Progenitor cell of endocrine pancreas (in vitro differentiated cells): ENCODE data around the gene RHOBTB1. TPM values are rescaled to one million over a fixed set of nuclear protein-coding genes. Genes with fewer than 3 reads are reported as not detected.

Source experiments
- DNase-seq: peaks from one replicate; pipeline ENCODE4 v3.0.0; 2021; ENCODE audit warnings: low spot score; ENCODE audit not compliant: unreplicated experiment
- H3K27ac Mint-ChIP-seq: 2 replicates; pipeline ENCODE4 v1.8.0; 2021; ENCODE audit warnings: mild to moderate bottlenecking, moderate library complexity, mixed read lengths
- H3K27me3 Mint-ChIP-seq: 2 replicates; pipeline ENCODE4 v1.8.0; 2021; ENCODE audit warnings: mixed read lengths
- H3K36me3 Mint-ChIP-seq: 2 replicates; pipeline ENCODE4 v1.8.0; 2022; ENCODE audit warnings: mixed read lengths; ENCODE audit not compliant: insufficient read depth
- H3K4me1 Mint-ChIP-seq: 2 replicates; pipeline ENCODE4 v1.8.0; 2021; ENCODE audit warnings: low read depth, mixed read lengths
- H3K4me3 Mint-ChIP-seq: 2 replicates; pipeline ENCODE4 v1.8.0; 2021; ENCODE audit warnings: low read depth, mild to moderate bottlenecking, moderate library complexity, mixed read lengths
- H3K9me3 Mint-ChIP-seq: 2 replicates; pipeline ENCODE4 v1.8.0; 2021; ENCODE audit warnings: low read depth, mixed read lengths
- CTCF ChIP-seq: fragments of 200-600 bp; sonication (generic); IDR thresholded peaks from one replicate; pipeline ENCODE4 v1.5.0; 2021; ENCODE audit warnings: antibody characterized with exemption, mild to moderate bottlenecking; ENCODE audit not compliant: unreplicated experiment
- total RNA-seq: library from RNA; stranded (reverse); gene quantifications from 2 replicates; pipeline ENCODE4 v1.2.1, GENCODE V29; 2021

RHOBTB1 gene
- total RNA-seq, 1 donor from 2014 or later: 21.7 TPM

- TF ChIP-seq CTCF: no peak
- Mint-ChIP-seq H3K4me1 (peaks cover 36% of the 10 kb centered on the region), H3K9me3 (peaks cover 4% of the 10 kb centered on the region), H3K27me3 (no peaks in the 10 kb centered on the region), H3K27ac (no peak overlapping the region), H3K36me3 (peaks cover 21% of the 10 kb centered on the region), H3K4me3 (no peak overlapping the region)
- DNase-seq: no peak
These were observed 51.4 kb downstream of the RHOBTB1 start for GRCh38 chr10:60892571-60892970.

- no peak for DNase-seq
- Mint-ChIP-seq H3K4me3 (no peak overlapping the region), H3K36me3 (peaks cover 30% of the 10 kb centered on the region), H3K4me1 (peaks cover 26% of the 10 kb centered on the region), H3K27me3 (no peaks in the 10 kb centered on the region), H3K27ac (no peak overlapping the region), H3K9me3 (peaks cover 4% of the 10 kb centered on the region)
- no peak for TF ChIP-seq CTCF
These were observed 53.2 kb downstream of the RHOBTB1 start for GRCh38 chr10:60890811-60891210.

GRCh38 chr10:60883187-60883586 lies 60.8 kb downstream of the RHOBTB1 start:
- Mint-ChIP-seq H3K27ac (no peak overlapping the region), H3K4me1 (no peaks in the 10 kb centered on the region), H3K27me3 (no peaks in the 10 kb centered on the region), H3K9me3 (no peaks in the 10 kb centered on the region), H3K4me3 (no peak overlapping the region), H3K36me3 (peaks cover 29% of the 10 kb centered on the region)
- TF ChIP-seq CTCF: peak; percentile 46
- DNase-seq: no peak

GRCh38 chr10:60878224-60878623 lies 65.8 kb downstream of the RHOBTB1 start:
- Mint-ChIP-seq H3K27me3 (no peaks in the 10 kb centered on the region), H3K36me3 (peaks cover 13% of the 10 kb centered on the region), H3K4me3 (no peak overlapping the region), H3K27ac (no peak overlapping the region), H3K9me3 (no peaks in the 10 kb centered on the region), H3K4me1 (peaks cover 23% of the 10 kb centered on the region)
- TF ChIP-seq CTCF: no peak
- DNase-seq: no peak

GRCh38 chr10:60877777-60878120 lies 66.2 kb downstream of the RHOBTB1 start:
- Mint-ChIP-seq H3K9me3 (no peaks in the 10 kb centered on the region), H3K27me3 (no peaks in the 10 kb centered on the region), H3K27ac (no peak overlapping the region), H3K36me3 (peaks cover 13% of the 10 kb centered on the region), H3K4me3 (no peak overlapping the region), H3K4me1 (peaks cover 23% of the 10 kb centered on the region)
- DNase-seq: no peak
- no peak for TF ChIP-seq CTCF
